Inferior parietal cortex (tissue), 1 donor: ENCODE data around the gene ATP5F1E.

ENCODE experiments used
- DNase-seq: peaks from one replicate; pipeline ENCODE4 v3.0.0-alpha.2; 2016; ENCODE audit errors: extremely low spot score

ATP5F1E gene

GRCh38 chr20:59005523-59006166 lies 26.5 kb downstream of the ATP5F1E start:
- no peak for DNase-seq

- no peak for DNase-seq
Measured at GRCh38 chr20:59004763-59005522, 27.2 kb downstream of the ATP5F1E start.

DNA sequence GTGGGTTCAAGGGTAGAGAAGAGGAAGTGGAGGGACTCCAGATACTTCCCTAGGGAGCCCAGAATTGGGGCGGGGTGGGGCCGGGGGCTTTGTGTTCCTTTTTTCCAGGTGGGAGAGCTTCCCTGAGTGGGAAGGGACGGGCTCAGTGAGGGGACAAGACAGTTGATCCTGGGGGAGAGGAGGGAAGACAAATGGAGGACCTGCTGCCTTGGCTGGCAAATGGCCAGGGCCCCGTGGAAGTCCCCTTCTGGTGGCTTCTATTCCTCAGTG lies 27.7 kb downstream of the ATP5F1E start:
- no peak for DNase-seq

DNA sequence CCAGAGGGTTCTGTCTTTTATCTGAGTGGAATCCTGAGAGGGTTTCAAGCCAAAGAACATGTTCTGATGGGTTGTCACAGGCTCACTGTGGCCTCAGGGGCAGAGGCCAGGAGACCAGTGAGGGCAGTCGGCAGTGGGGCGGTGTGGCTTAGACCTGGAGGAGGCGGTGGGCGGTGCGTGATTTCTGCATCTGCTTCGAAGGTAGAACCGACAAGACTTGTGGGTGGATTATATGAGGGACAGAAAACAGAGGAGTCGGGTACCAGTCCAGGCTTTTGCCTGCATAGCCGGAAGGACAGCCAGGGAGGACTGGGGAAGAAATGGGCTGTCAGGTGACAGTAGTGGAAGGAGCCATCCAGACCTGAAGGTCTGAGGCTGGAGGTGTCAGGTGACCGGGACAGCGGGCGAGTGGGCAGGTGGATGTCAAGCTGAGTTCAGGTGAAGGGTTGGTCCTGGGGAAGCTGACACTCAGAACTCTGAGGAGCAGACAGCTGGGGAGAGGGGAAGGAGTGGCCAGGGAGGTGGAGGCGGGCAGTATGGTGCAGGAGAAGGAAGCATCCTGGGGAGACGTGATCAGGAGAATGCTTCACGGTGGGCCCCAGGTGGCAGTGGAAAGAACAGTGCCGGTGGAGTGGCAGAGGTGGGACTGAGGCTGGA lies 28.2 kb downstream of the ATP5F1E start:
- no peak for DNase-seq

DNA sequence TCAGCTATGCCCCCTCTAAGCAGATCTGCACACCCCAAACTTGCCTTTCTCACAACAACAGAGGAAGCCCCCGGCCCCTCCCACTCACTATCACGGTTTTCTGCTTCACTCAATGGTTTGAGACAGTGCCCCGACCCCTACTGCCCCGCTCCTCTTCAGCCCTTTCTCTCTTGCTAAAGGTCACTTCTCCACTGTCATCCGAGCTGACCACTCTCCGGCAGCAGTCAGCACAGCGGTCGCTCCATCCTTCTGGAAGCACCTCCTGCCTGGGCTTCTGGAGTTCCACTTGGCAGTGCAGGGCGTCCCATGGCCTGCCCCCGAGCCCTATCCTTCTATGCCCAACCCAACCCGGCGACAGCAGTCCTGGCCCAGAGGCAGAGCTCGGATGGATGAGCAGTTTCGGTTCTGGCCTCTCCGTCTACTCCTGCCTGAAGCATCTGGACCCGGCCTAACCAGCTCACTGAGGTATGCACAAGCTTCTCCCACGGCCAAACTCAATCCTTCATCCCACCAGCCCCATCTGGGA lies 29.2 kb downstream of the ATP5F1E start:
- DNase-seq: no peak

GRCh38 chr20:59002388-59002787 lies 29.7 kb downstream of the ATP5F1E start:
- DNase-seq: no peak

- DNase-seq: no peak
Measured at GRCh38 chr20:59001449-59002171, 30.5 kb downstream of the ATP5F1E start.

DNA sequence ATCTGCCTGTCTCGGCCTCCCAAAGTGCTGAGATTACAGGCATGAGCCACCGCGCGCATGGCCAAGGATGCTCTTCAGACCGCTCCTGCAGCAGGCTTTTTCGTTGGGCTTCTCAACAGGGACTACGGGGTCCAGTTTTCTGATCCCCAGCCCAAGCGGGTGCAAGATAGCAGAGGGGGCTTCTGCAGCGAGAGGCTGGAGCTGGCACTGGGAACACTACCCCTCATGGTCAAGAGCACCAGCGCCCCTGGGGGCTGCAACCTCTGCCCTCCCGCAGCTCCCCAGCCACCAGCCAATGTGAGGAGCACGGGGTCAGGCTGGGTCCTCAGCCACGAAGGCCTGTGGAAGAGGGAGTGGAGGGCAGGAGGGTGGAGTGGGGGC lies 31.1 kb downstream of the ATP5F1E start:
- DNase-seq: no peak

GRCh38 chr20:59000326-59000725 lies 31.8 kb downstream of the ATP5F1E start:
- no peak for DNase-seq

DNA sequence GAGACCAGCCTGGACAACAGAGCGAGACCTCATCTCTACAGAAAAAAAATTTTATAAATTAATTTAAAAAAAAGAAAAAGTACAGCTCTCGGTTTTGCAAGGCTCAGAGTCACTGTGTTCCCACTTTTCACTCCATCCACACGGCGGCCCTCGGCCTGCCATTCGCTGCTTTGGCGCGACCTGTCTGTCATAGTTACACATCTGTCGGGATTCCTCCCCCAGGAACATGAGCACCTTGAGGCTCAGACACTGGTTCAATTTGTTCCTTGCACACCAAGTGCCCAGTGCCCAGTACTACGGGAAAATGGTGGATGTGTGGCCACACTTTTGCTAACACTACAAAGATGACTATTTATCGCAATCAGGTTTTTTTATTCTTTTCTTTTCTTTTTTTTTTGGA lies 33.5 kb downstream of the ATP5F1E start:
- DNase-seq: no peak

GRCh38 chr20:58997141-58997770 lies 34.9 kb downstream of the ATP5F1E start:
- no peak for DNase-seq

GRCh38 chr20:58996226-58996611 lies 35.9 kb downstream of the ATP5F1E start:
- DNase-seq: no peak

- DNase-seq: no peak
Measured at GRCh38 chr20:58995461-58996225, 36.5 kb downstream of the ATP5F1E start.

- DNase-seq: no peak
Measured at GRCh38 chr20:58994390-58995159, 37.6 kb downstream of the ATP5F1E start.

- DNase-seq: no peak
Measured at GRCh38 chr20:58993332-58994248, 38.5 kb downstream of the ATP5F1E start.

DNA sequence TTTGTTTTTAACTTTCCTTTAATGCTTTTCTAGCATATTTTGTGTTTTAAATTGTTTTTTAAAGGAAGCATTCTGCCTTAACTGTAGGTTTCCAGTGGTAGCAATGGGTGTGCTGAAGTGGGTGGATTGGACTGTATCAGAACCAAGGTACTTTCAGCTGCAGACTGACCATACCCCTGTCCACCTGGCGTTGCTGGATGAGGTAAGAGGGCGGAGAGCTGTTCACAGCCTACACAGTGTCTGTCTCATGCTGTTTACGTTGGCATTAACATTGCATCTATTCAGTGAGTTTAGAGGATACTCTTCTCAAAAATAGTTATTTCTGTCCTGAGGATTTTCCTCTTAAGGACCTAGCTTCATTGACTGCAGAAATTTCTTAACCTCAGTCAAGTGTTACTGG lies 39.2 kb downstream of the ATP5F1E start:
- no peak for DNase-seq

GRCh38 chr20:58991715-58992114 lies 40.4 kb downstream of the ATP5F1E start:
- no peak for DNase-seq

- no peak for DNase-seq
Measured at GRCh38 chr20:58990651-58991445, 41.3 kb downstream of the ATP5F1E start.
